Stimulated activated CD8-positive, alpha-beta memory T cell treated with anti-CD3 and anti-CD28 coated beads, Interleukin-7, amount 100 ng/mL, for 4 hours (primary cell): ENCODE measurements around the gene SPECC1L.

ENCODE experiments used
- DNase-seq, 2 donors: peaks; one replicate each; pipeline ENCODE4 v3.0.0-alpha.2; 2020; ENCODE audit warnings: low read depth in 2 of 2

Gene SPECC1L

GRCh38 chr22:24427500-24428164, 157.0 kb downstream of the SPECC1L start, which contains the start of gene ADORA2A:
TSS of gene ADORA2A (plus strand) at chr22:24427599. CDS start at chr22:24433405, 5,806 bp downstream.
- peak; percentile 81 to 82 for DNase-seq

- DNase-seq: no peak
These were observed 158.2 kb downstream of the SPECC1L start for GRCh38 chr22:24428751-24429410.

GRCh38 chr22:24429411-24430365, 159.1 kb downstream of the SPECC1L start:
- peak in 1 of 2 donors; percentile 50 for DNase-seq

GRCh38 chr22:24430431-24431308, 160.0 kb downstream of the SPECC1L start:
- DNase-seq: no peak

- no peak for DNase-seq
These were observed 160.8 kb downstream of the SPECC1L start for GRCh38 chr22:24431309-24432034.

- DNase-seq: peak in 1 of 2 donors; percentile 64
These were observed 161.6 kb downstream of the SPECC1L start for GRCh38 chr22:24432059-24432853.

- DNase-seq: no peak
These were observed 162.6 kb downstream of the SPECC1L start for GRCh38 chr22:24433001-24433827.

GRCh38 chr22:24433828-24434470, 163.3 kb downstream of the SPECC1L start:
- DNase-seq: peak; percentile 41 to 54

- peak; percentile 70 to 79 for DNase-seq
These were observed 164.1 kb downstream of the SPECC1L start for GRCh38 chr22:24434471-24435322.

GRCh38 chr22:24435323-24435645, 164.7 kb downstream of the SPECC1L start:
- DNase-seq: no peak

- no peak for DNase-seq
These were observed 165.3 kb downstream of the SPECC1L start for GRCh38 chr22:24435861-24436371.

- DNase-seq: no peak
These were observed 165.9 kb downstream of the SPECC1L start for GRCh38 chr22:24436553-24436952.

GRCh38 chr22:24437091-24437490, 166.5 kb downstream of the SPECC1L start:
- DNase-seq: no peak

- DNase-seq: no peak
These were observed 167.2 kb downstream of the SPECC1L start for GRCh38 chr22:24437741-24438328.

GRCh38 chr22:24440270-24440717, 169.7 kb downstream of the SPECC1L start:
- DNase-seq: no peak

GRCh38 chr22:24440718-24441405, 170.2 kb downstream of the SPECC1L start:
- DNase-seq: no peak
